ENCODE results near the gene ZNF330.

DNA sequence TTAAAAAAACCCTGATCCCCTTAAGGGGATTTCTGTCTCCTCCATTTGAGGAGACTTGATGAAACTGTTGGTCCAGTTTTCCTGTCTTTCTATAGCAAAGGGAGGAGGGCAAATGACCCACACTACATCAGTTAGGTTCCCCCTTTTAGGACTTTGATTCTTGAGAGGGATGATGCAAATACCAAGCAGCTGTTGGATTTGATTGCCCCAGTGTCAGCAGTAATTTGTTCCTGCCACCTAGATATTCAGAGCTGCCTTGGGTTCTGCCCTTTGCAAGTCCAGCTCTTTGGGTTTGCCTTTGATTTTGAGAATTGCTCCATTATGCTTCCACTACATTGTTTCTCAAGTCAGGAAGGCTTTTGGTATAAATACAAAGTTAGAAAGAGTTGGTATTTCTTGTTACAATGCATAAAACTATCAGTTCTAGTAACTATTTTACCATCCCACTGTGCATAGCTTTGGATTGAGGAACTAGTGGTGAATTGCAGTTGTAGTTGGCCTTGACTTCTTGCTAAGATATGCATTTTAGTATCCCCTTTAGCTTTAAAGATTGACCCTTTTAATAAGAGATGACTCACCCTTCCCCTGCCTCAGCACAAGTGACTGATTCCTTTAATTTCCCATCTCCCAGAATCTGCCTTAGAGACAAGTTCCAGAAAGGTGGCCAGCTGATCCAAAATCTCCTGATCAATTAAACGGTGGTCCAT lies 24.3 kb upstream of the ZNF330 start:
- TF ChIP-seq, protein P1, sequence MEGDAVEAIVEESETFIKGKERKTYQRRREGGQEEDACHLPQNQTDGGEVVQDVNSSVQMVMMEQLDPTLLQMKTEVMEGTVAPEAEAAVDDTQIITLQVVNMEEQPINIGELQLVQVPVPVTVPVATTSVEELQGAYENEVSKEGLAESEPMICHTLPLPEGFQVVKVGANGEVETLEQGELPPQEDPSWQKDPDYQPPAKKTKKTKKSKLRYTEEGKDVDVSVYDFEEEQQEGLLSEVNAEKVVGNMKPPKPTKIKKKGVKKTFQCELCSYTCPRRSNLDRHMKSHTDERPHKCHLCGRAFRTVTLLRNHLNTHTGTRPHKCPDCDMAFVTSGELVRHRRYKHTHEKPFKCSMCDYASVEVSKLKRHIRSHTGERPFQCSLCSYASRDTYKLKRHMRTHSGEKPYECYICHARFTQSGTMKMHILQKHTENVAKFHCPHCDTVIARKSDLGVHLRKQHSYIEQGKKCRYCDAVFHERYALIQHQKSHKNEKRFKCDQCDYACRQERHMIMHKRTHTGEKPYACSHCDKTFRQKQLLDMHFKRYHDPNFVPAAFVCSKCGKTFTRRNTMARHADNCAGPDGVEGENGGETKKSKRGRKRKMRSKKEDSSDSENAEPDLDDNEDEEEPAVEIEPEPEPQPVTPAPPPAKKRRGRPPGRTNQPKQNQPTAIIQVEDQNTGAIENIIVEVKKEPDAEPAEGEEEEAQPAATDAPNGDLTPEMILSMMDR (IDR thresholded peaks at IDR 0.05; ENCODE audit: low read length): no peak
- TF ChIP-seq EZH2 (IDR thresholded peaks at IDR 0.05; ENCODE audit: borderline replicate concordance, low read length): no peak

Measured in OCI-LY1 (cell line).